ENCODE measurements around the gene ARMC9.

- TF ChIP-seq CTCF (IDR thresholded peaks at IDR 0.05) (no peak), REST (IDR thresholded peaks at IDR 0.05; ENCODE audit: insufficient read depth in 1 of 2, low read depth in 2 of 2, low read length in 1 of 2) (no peak)
Measured at GRCh38 chr2:231422056-231422455, 223.6 kb downstream of the ARMC9 start.
